Prostate gland (tissue), 2 donors: ENCODE measurements around the gene MEGF10.

Experiments
- POLR2AphosphoS5 ChIP-seq: sonication (generic); formaldehyde crosslinking; IDR thresholded peaks from one replicate; pipeline ENCODE4 v1.6.1; 2017; ENCODE audit warnings: antibody characterized with exemption
- TF ChIP-seq, protein P1 (sequence below), 4 experiments: fragments of 200-600 bp in 2 of 4; fragments of 450-650 bp in 2 of 4; sonication (generic) in 2 of 4; IDR thresholded peaks; 1 replicate in 3 of 4; 2 replicates in 1 of 4; pipeline ENCODE4 v1.5.1; 2016 to 2019; ENCODE audit warnings: antibody characterized with exemption in 4 of 4, mild to moderate bottlenecking in 2 of 4, moderate library complexity in 2 of 4

DNA sequence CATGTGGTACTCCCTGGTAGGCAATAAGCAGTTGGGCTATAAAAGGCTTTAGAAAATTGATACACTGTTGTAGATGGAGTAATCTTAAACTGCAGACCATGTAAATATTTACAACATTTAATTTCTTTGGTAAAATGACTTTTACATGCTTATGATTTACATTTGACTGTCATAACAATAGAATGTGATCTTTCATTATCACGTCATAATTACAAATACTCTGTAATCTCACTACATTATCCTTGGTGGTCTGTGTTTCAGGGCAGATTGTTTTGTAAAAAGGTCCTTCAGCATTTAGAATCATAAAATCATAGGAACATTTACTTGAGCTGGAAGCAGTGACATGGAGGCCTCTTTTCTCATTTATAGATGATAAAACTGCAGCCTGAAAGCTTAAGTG, 153.6 kb downstream of the MEGF10 start:
- TF ChIP-seq, protein P1, sequence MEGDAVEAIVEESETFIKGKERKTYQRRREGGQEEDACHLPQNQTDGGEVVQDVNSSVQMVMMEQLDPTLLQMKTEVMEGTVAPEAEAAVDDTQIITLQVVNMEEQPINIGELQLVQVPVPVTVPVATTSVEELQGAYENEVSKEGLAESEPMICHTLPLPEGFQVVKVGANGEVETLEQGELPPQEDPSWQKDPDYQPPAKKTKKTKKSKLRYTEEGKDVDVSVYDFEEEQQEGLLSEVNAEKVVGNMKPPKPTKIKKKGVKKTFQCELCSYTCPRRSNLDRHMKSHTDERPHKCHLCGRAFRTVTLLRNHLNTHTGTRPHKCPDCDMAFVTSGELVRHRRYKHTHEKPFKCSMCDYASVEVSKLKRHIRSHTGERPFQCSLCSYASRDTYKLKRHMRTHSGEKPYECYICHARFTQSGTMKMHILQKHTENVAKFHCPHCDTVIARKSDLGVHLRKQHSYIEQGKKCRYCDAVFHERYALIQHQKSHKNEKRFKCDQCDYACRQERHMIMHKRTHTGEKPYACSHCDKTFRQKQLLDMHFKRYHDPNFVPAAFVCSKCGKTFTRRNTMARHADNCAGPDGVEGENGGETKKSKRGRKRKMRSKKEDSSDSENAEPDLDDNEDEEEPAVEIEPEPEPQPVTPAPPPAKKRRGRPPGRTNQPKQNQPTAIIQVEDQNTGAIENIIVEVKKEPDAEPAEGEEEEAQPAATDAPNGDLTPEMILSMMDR (IDR thresholded peaks at IDR 0.05) = no peak
- TF ChIP-seq POLR2AphosphoS5 = no peak
